OCI-M2 (cell line): ENCODE data around the gene SHISA3.

Experiments used
- DNase-seq: peaks from one replicate; lab custom pipeline; 2025; ENCODE audit not compliant: unreplicated experiment; lab: John Stamatoyannopoulos, UW

Gene SHISA3

DNA sequence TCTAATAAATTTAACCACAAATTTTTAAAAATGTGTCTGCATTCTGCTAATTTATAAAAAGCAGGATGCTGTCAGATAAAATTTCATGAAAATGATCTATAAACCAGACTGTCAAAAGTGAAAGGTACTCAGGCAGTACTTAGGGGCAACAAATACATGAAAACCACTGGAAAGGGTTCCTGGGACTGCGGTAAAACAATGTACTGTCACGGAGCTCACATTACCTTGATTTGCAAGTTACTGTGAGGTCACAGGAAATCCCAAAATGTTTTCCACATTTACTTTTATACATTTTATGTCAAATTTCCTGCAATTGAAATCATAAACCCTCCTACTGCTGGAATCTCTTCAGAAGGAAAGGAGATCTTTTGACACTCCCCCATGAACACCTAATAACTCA is 45.3 kb downstream of the SHISA3 start:
- DNase-seq = no peak

DNA sequence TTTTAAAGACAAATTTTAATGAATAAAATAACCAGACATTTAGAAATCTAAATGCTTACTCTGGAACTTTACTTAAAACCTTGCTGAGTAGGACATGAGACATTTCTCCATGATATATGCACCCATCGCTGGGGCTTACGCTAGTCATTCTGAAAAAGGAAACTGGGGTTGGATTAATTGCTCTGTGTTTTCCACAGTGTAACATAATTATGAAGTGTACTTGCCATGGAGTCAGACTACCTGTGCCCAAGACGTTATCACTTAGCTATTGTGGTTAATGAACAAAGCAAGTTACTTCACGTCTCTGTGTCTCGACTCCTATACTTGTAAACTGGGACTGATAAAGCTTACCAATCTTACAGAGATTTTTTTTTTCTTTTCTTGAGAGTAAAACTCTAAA is 47.8 kb downstream of the SHISA3 start:
- no peak for DNase-seq

DNA sequence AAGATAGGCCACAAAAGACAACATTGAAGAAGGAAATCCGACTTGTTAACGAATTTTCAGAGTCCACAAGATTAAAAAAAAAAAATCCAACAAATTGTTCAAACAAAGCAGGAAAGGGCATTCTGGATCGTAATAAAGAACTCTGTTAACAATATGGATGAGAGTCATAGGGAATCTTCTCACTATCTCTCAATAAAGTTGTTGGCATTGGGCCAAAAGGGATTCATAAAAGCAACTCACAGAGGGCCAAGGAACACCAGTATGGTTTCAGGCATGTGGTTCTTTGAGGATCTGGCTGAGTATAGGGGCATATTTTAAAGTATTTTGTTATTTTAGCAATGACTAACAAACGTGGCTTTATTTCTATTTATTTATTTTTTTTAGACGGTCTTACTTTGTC is 49.5 kb downstream of the SHISA3 start:
- no peak for DNase-seq
